Liver (tissue), 9 donors: ENCODE measurements around the gene FCGR3A. TPM values are rescaled to one million over a fixed set of nuclear protein-coding genes. Genes with fewer than 3 reads are reported as not detected.

Source experiments
- DNase-seq: peaks from one replicate; pipeline ENCODE4 v3.0.0-alpha.2; 2017; ENCODE audit warnings: low spot score
- H3K27ac ChIP-seq, 2 donors: one replicate each; pipeline ENCODE4 v1.7.0; 2013; ENCODE audit warnings: inconsistent platforms in 2 of 2, low read length in 2 of 2, control low read depth in 1 of 2, low read depth in 1 of 2, mild to moderate bottlenecking in 1 of 2
- H3K27me3 ChIP-seq, 4 donors: one replicate each; pipeline versions ENCODE4 v1.6.1 to v1.7.0; 2013; ENCODE audit warnings: low read length in 3 of 4, inconsistent platforms in 1 of 4, mild to moderate bottlenecking in 1 of 4, moderate library complexity in 1 of 4; ENCODE audit not compliant: control insufficient read depth in 4 of 4, insufficient read depth in 4 of 4
- H3K36me3 ChIP-seq, 4 donors: one replicate each; pipeline versions ENCODE4 v1.6.1 to v1.7.0; 2013; ENCODE audit warnings: low read length in 3 of 4, mild to moderate bottlenecking in 3 of 4, low read depth in 1 of 4, moderate library complexity in 1 of 4; ENCODE audit not compliant: control insufficient read depth in 4 of 4, insufficient read depth in 3 of 4
- H3K4me1 ChIP-seq, 4 donors: one replicate each; pipeline versions ENCODE4 v1.6.1 to v1.7.0; 2013; ENCODE audit warnings: low read length in 3 of 4, mild to moderate bottlenecking in 3 of 4, moderate library complexity in 1 of 4; ENCODE audit not compliant: control insufficient read depth in 4 of 4, insufficient read depth in 4 of 4
- H3K4me3 ChIP-seq, 3 donors: one replicate each; pipeline versions ENCODE4 v1.6.1 to v1.7.0; 2013; ENCODE audit warnings: low read length in 3 of 3, control low read depth in 1 of 3, low read depth in 1 of 3, mild to moderate bottlenecking in 1 of 3
- H3K9ac ChIP-seq, 2 donors: one replicate each; pipeline ENCODE4 v1.7.0; 2013; ENCODE audit warnings: low read length in 2 of 2, mild to moderate bottlenecking in 2 of 2, moderate library complexity in 2 of 2, control low read depth in 1 of 2, low read depth in 1 of 2
- H3K9me3 ChIP-seq, 4 donors: one replicate each; pipeline versions ENCODE4 v1.6.1 to v1.7.0; 2013; ENCODE audit warnings: low read length in 3 of 4; ENCODE audit not compliant: control insufficient read depth in 4 of 4
- ATF3 ChIP-seq: IDR thresholded peaks from 2 replicates; pipeline ENCODE4 v1.6.1; 2016; ENCODE audit warnings: antibody characterized with exemption
- FOXA1 ChIP-seq: IDR thresholded peaks from 2 replicates; pipeline ENCODE4 v1.6.1; 2016; ENCODE audit warnings: antibody characterized with exemption
- GABPA ChIP-seq, 2 donors: IDR thresholded peaks in 1 of 2; conservative IDR thresholded peaks in 1 of 2; 2 replicates each; pipeline ENCODE4 v1.6.1; 2016; ENCODE audit warnings: antibody characterized with exemption in 2 of 2, mild to moderate bottlenecking in 1 of 2, moderate library complexity in 1 of 2
- HNF4A ChIP-seq, 2 donors: conservative IDR thresholded peaks; 2 replicates each; pipeline ENCODE4 v1.6.1; 2016; ENCODE audit warnings: antibody characterized with exemption in 2 of 2, mild to moderate bottlenecking in 2 of 2
- JUND ChIP-seq, 2 donors: IDR thresholded peaks; 2 replicates each; pipeline ENCODE4 v1.6.1; 2016; ENCODE audit warnings: antibody characterized with exemption in 2 of 2
- MAX ChIP-seq: IDR thresholded peaks from 2 replicates; pipeline ENCODE4 v1.6.1; 2016; ENCODE audit warnings: antibody characterized with exemption
- NR2F2 ChIP-seq: IDR thresholded peaks from 2 replicates; pipeline ENCODE4 v1.6.1; 2016; ENCODE audit warnings: antibody characterized with exemption
- RAD21 ChIP-seq, 2 donors: IDR thresholded peaks; 2 replicates each; pipeline ENCODE4 v1.6.1; 2016; ENCODE audit warnings: antibody characterized with exemption in 2 of 2, mild to moderate bottlenecking in 2 of 2
- RXRA ChIP-seq, 2 donors: IDR thresholded peaks; 2 replicates each; pipeline ENCODE4 v1.6.1; 2017 to 2018; ENCODE audit warnings: antibody characterized with exemption in 2 of 2, mild to moderate bottlenecking in 1 of 2
- SP1 ChIP-seq: IDR thresholded peaks from 2 replicates; pipeline ENCODE4 v1.6.1; 2018; ENCODE audit warnings: antibody characterized with exemption, mild to moderate bottlenecking
- TAF1 ChIP-seq: conservative IDR thresholded peaks from 2 replicates; pipeline ENCODE4 v1.6.1; 2016; ENCODE audit warnings: antibody characterized with exemption, mild to moderate bottlenecking
- YY1 ChIP-seq: IDR thresholded peaks from 2 replicates; pipeline ENCODE4 v1.6.1; 2016; ENCODE audit warnings: antibody characterized with exemption, mild to moderate bottlenecking
- ZBTB33 ChIP-seq: IDR thresholded peaks from 2 replicates; pipeline ENCODE4 v1.6.1; 2016; ENCODE audit warnings: antibody characterized with exemption
- WGBS: extraction: QIAGEN DNeasy Blood & Tissue Kit; methylation state at CpG from one replicate; pipeline ENCODE4 v1.1.7; 2013; 5-methylcytosine and 5-hydroxymethylcytosine counted together
- polyA plus RNA-seq, 2 donors: library from polyadenylated mRNA; stranded (reverse) in 1 of 2; unstranded in 1 of 2; fragments of 200-250 nt in 1 of 2; fragments of >200 nt in 1 of 2; fragmentation: Nextera tagmentation in 1 of 2; extraction: Ambion mirVana in 1 of 2; gene quantifications; one replicate each; pipeline versions ENCODE4 v1.2.1 to v1.2.3, GENCODE V29; 2013 to 2015
- total RNA-seq, 2 donors: library from RNA; depleted of rRNA; stranded (reverse); fragments of >200 nt; gene quantifications; one replicate each; pipeline ENCODE4 v1.2.3, GENCODE V29; 2014
- donor health status: healthy.
- donor health status: healthy.
- donor health status: healthy.
- donor health status: healthy.
- donor health status: healthy.

FCGR3A gene
- total and polyA plus RNA-seq, 4 donors: 9.8 to 70.1 (median 49.2) TPM

GRCh38 chr1:161501234-161501633 is 48.4 kb downstream of the FCGR3A start:
- Histone ChIP-seq H3K4me1 (no peaks in the 10 kb centered on the region), H3K9ac (no peak overlapping the region), H3K27ac (no peak overlapping the region), H3K4me3 (no peak overlapping the region), H3K9me3 (no peaks in the 10 kb centered on the region), H3K27me3 (peaks cover 0 to 3% (median 0%) of the 10 kb centered on the region in 4 donors), H3K36me3 (no peaks in the 10 kb centered on the region)
- no peak for DNase-seq
- WGBS: 73% methylated on average over 1 of the region's 1 CpG
- TF ChIP-seq RXRA (IDR thresholded peaks at IDR 0.05): no peak
- no peak for TF ChIP-seq SP1
- TF ChIP-seq GABPA (IDR thresholded peaks at IDR 0.05 in 1 of 2, conservative IDR thresholded peaks at IDR 0.05 in 1 of 2): no peak
- no peak for TF ChIP-seq ZBTB33
- no peak for TF ChIP-seq JUND (IDR thresholded peaks at IDR 0.05)
- TF ChIP-seq YY1: no peak
- no peak for TF ChIP-seq NR2F2
- no peak for TF ChIP-seq MAX
- no peak for TF ChIP-seq TAF1
- no peak for TF ChIP-seq RAD21 (IDR thresholded peaks at IDR 0.05)
- no peak for TF ChIP-seq FOXA1

GRCh38 chr1:161499099-161500039 is 50.2 kb downstream of the FCGR3A start:
- H3K9ac ChIP-seq: no peak overlapping the region
- H3K36me3 ChIP-seq: no peaks in the 10 kb centered on the region
- no peak overlapping the region for H3K27ac ChIP-seq
- H3K27me3 ChIP-seq: peaks cover 0 to 3% (median 0%) of the 10 kb centered on the region in 4 donors
- H3K4me1 ChIP-seq: no peaks in the 10 kb centered on the region
- H3K9me3 ChIP-seq: no peaks in the 10 kb centered on the region
- TF ChIP-seq ZBTB33: no peak
- no peak for TF ChIP-seq HNF4A (conservative IDR thresholded peaks at IDR 0.05)
- no peak for TF ChIP-seq MAX
- TF ChIP-seq TAF1: no peak
- no peak for TF ChIP-seq JUND (IDR thresholded peaks at IDR 0.05)
- no peak for TF ChIP-seq SP1
- no peak for TF ChIP-seq ATF3
- DNase-seq: no peak
- H3K4me3 ChIP-seq: no peak overlapping the region
- WGBS: 79% methylated on average over 8 of the region's 8 CpGs
